ENCODE data around the gene TBC1D8B.

- TF ChIP-seq, protein P1, sequence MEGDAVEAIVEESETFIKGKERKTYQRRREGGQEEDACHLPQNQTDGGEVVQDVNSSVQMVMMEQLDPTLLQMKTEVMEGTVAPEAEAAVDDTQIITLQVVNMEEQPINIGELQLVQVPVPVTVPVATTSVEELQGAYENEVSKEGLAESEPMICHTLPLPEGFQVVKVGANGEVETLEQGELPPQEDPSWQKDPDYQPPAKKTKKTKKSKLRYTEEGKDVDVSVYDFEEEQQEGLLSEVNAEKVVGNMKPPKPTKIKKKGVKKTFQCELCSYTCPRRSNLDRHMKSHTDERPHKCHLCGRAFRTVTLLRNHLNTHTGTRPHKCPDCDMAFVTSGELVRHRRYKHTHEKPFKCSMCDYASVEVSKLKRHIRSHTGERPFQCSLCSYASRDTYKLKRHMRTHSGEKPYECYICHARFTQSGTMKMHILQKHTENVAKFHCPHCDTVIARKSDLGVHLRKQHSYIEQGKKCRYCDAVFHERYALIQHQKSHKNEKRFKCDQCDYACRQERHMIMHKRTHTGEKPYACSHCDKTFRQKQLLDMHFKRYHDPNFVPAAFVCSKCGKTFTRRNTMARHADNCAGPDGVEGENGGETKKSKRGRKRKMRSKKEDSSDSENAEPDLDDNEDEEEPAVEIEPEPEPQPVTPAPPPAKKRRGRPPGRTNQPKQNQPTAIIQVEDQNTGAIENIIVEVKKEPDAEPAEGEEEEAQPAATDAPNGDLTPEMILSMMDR (IDR thresholded peaks at IDR 0.05), result peak; percentile 41
- TF ChIP-seq TFCP2L1 (CRISPR knock-in tag; IDR thresholded peaks at IDR 0.05) (no peak), EHMT2 (IDR thresholded peaks at IDR 0.05; ENCODE audit: low read depth) (no peak), SMC3 (IDR thresholded peaks at IDR 0.05) (no peak), POLR2A (IDR thresholded peaks at IDR 0.05; ENCODE audit: low read length) (no peak), MAX (IDR thresholded peaks at IDR 0.05) (no peak), REST (IDR thresholded peaks at IDR 0.05) (no peak), RAD21 (conservative IDR thresholded peaks at IDR 0.05 in 1 of 2, IDR thresholded peaks at IDR 0.05 in 1 of 2) (peak in 1 of 2 experiments; percentile 36; a peak in 2 of 5 replicates)
- TF ChIP-seq, protein P2, sequence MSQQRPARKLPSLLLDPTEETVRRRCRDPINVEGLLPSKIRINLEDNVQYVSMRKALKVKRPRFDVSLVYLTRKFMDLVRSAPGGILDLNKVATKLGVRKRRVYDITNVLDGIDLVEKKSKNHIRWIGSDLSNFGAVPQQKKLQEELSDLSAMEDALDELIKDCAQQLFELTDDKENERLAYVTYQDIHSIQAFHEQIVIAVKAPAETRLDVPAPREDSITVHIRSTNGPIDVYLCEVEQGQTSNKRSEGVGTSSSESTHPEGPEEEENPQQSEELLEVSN (IDR thresholded peaks at IDR 0.05; ENCODE audit: borderline replicate concordance, low read depth), result no peak
Observed at GRCh38 chrX:106862972-106863688, 60.7 kb downstream of the TBC1D8B start.

All from A549 (cell line).